GM23338 (cell line): ENCODE results near the gene PLD1. TPM values are rescaled to one million over a fixed set of nuclear protein-coding genes. Genes with fewer than 3 reads are reported as not detected.

Experiments used
- ATAC-seq: fragments of 200-7000 bp; cut with Tn5 transposase; 3 replicates; pipeline ENCODE4 v1.9.1; 2020
- DNase-seq: peaks from one replicate; pipeline ENCODE4 v3.0.0-alpha.2; 2015; ENCODE audit warnings: low spot score
- H2AFZ ChIP-seq: fragments of 200-600 bp; sonication (generic); 2 replicates; pipeline ENCODE4 v1.8.0; 2016; ENCODE audit warnings: antibody characterized with exemption, mild to moderate bottlenecking, moderate library complexity
- H3F3A ChIP-seq: fragments of 200-600 bp; sonication (generic); replicated peaks from 2 replicates; pipeline ENCODE4 v1.8.0; 2017; ENCODE audit warnings: antibody characterized with exemption, mixed run types, low read depth
- H3K27ac ChIP-seq: fragments of 200-600 bp; sonication (generic); 2 replicates; pipeline ENCODE4 v1.6.1; 2016; ENCODE audit warnings: low read depth
- H3K27me3 ChIP-seq: fragments of 200-600 bp; sonication (generic); 2 replicates; pipeline ENCODE4 v1.8.0; 2016; ENCODE audit warnings: mild to moderate bottlenecking, mixed run types, moderate library complexity; ENCODE audit not compliant: insufficient read depth
- H3K36me3 ChIP-seq: fragments of 200-600 bp; sonication (generic); 2 replicates; pipeline ENCODE4 v1.8.0; 2016; ENCODE audit warnings: mild to moderate bottlenecking; ENCODE audit not compliant: insufficient read depth
- H3K4me1 ChIP-seq: fragments of 200-600 bp; sonication (generic); 2 replicates; pipeline ENCODE4 v1.8.0; 2016; ENCODE audit warnings: mild to moderate bottlenecking, moderate library complexity; ENCODE audit not compliant: insufficient read depth
- H3K4me2 ChIP-seq: fragments of 200-600 bp; sonication (generic); 2 replicates; pipeline ENCODE4 v1.7.1; 2017; ENCODE audit warnings: mixed run types
- H3K4me3 ChIP-seq: fragments of 200-600 bp; sonication (generic); 2 replicates; pipeline ENCODE4 v1.6.1; 2016; ENCODE audit warnings: mixed run types
- H3K79me2 ChIP-seq: fragments of 200-600 bp; sonication (generic); replicated peaks from 2 replicates; pipeline ENCODE4 v1.8.0; 2017; ENCODE audit warnings: mild to moderate bottlenecking; ENCODE audit not compliant: insufficient read depth
- H3K9me2 ChIP-seq: fragments of 200-600 bp; sonication (generic); 2 replicates; pipeline ENCODE4 v1.8.0; 2017; ENCODE audit not compliant: insufficient read depth
- H4K20me1 ChIP-seq: fragments of 200-600 bp; sonication (generic); replicated peaks from 2 replicates; pipeline ENCODE4 v1.8.0; 2017; ENCODE audit warnings: mild to moderate bottlenecking; ENCODE audit not compliant: insufficient read depth
- H3K27ac Mint-ChIP-seq: 2 replicates; pipeline ENCODE4 v1.8.0; 2020; ENCODE audit warnings: inconsistent platforms, mild to moderate bottlenecking, moderate library complexity, mixed read lengths
- H3K27me3 Mint-ChIP-seq: 3 replicates; pipeline ENCODE4 v1.8.0; 2022; ENCODE audit warnings: low read depth, mild to moderate bottlenecking, moderate library complexity, mixed read lengths, inconsistent platforms; ENCODE audit not compliant: insufficient read depth, poor library complexity
- H3K36me3 Mint-ChIP-seq: 3 replicates; pipeline ENCODE4 v1.8.0; 2021; ENCODE audit warnings: low read depth, mild to moderate bottlenecking, inconsistent platforms, moderate library complexity, mixed read lengths
- H3K4me1 Mint-ChIP-seq: 3 replicates; pipeline ENCODE4 v1.8.0; 2020; ENCODE audit warnings: mild to moderate bottlenecking, inconsistent platforms, mixed read lengths
- H3K4me3 Mint-ChIP-seq: 3 replicates; pipeline ENCODE4 v1.8.0; 2021; ENCODE audit warnings: moderate library complexity, mild to moderate bottlenecking, inconsistent platforms, mixed read lengths
- H3K9me3 Mint-ChIP-seq: 3 replicates; pipeline ENCODE4 v1.8.0; 2020; ENCODE audit warnings: moderate library complexity, mild to moderate bottlenecking, inconsistent platforms, mixed read lengths
- CREB1 ChIP-seq: fragments of 250-450 bp; sonication (Bioruptor Pico); IDR thresholded peaks from 2 replicates; pipeline ENCODE4 v1.5.0; 2020; ENCODE audit warnings: low read depth, mild to moderate bottlenecking, moderate library complexity
- CTCF ChIP-seq, 2 experiments: fragments of 200-600 bp in 1 of 2; sonication (generic) in 1 of 2; conservative IDR thresholded peaks; 2 replicates each; pipeline versions ENCODE4 v1.5.1 to v1.6.1; 2016 to 2017; ENCODE audit warnings: antibody characterized with exemption in 2 of 2, low read depth in 2 of 2, mild to moderate bottlenecking in 2 of 2, moderate library complexity in 1 of 2
- ETS1 ChIP-seq: IDR thresholded peaks from 2 replicates; pipeline ENCODE4 v1.6.1; 2016; ENCODE audit warnings: antibody characterized with exemption
- EZH2 ChIP-seq: fragments of 200-600 bp; sonication (generic); IDR thresholded peaks from one replicate; pipeline ENCODE4 v1.8.0; 2017; ENCODE audit warnings: antibody characterized with exemption, mild to moderate bottlenecking, low read depth; ENCODE audit not compliant: unreplicated experiment
- EZH2phosphoT487 ChIP-seq: fragments of 200-600 bp; sonication (generic); IDR thresholded peaks from one replicate; pipeline ENCODE4 v1.8.1; 2018; ENCODE audit warnings: antibody characterized with exemption; ENCODE audit not compliant: unreplicated experiment
- JUNB ChIP-seq: IDR thresholded peaks from one replicate; pipeline ENCODE4 v1.6.1; 2016; ENCODE audit warnings: antibody characterized with exemption; ENCODE audit not compliant: unreplicated experiment
- NANOG ChIP-seq: IDR thresholded peaks from 2 replicates; pipeline ENCODE4 v1.6.1; 2016; ENCODE audit warnings: antibody characterized with exemption, borderline replicate concordance
- POLR2AphosphoS5 ChIP-seq: IDR thresholded peaks from 2 replicates; pipeline ENCODE4 v1.6.1; 2016; ENCODE audit warnings: antibody characterized with exemption, low read depth
- REST ChIP-seq: IDR thresholded peaks from one replicate; pipeline ENCODE4 v1.6.1; 2018; ENCODE audit warnings: antibody characterized with exemption; ENCODE audit not compliant: unreplicated experiment
- STAT1 ChIP-seq: IDR thresholded peaks from one replicate; pipeline ENCODE4 v1.6.1; 2016; ENCODE audit warnings: antibody characterized with exemption; ENCODE audit not compliant: unreplicated experiment
- ZNF114 ChIP-seq: fragments of 250-450 bp; sonication (Bioruptor Pico); IDR thresholded peaks from 2 replicates; pipeline ENCODE4 v1.5.0; 2020; ENCODE audit warnings: mild to moderate bottlenecking, moderate library complexity
- ZNF331 ChIP-seq: fragments of 250-450 bp; sonication (Bioruptor Pico); IDR thresholded peaks from 2 replicates; pipeline ENCODE4 v1.5.0; 2020; ENCODE audit warnings: low read depth, mild to moderate bottlenecking, moderate library complexity
- polyA plus RNA-seq: library from polyadenylated mRNA; unstranded; fragments of >200 nt; fragmentation: Nextera tagmentation; extraction: Ambion mirVana; gene quantifications from 2 replicates; pipeline ENCODE4 v1.2.1, GENCODE V29; 2016
- total RNA-seq: library from RNA; depleted of rRNA; stranded (reverse); fragments of >200 nt; shearing (Covaris generic); gene quantifications from 2 replicates; pipeline ENCODE4 v1.2.3, GENCODE V29; 2014

PLD1 gene
- total and polyA plus RNA-seq, 2 experiments from 2014 or later, result 1.4 to 2.2 TPM

GRCh38 chr3:171849617-171850319 lies 39.5 kb upstream of the PLD1 start:
- 0 out of 2 replicates have a peak, but pooled peaks cover 5% of the 10 kb centered on the region for H3K9me2 ChIP-seq
- ATAC-seq (no peak), DNase-seq (no peak)
- no peak for TF ChIP-seq EZH2phosphoT487
- no peak for TF ChIP-seq POLR2AphosphoS5
- no peak for TF ChIP-seq NANOG
- TF ChIP-seq STAT1, result no peak
- TF ChIP-seq ETS1, result no peak
- TF ChIP-seq REST, result no peak
- TF ChIP-seq ZNF114 (CRISPR knock-in tag), result no peak
- no peak for TF ChIP-seq CREB1 (CRISPR knock-in tag)
- TF ChIP-seq CTCF (conservative IDR thresholded peaks at IDR 0.05; ENCODE audit: low read depth in 2 of 2), result no peak
- TF ChIP-seq EZH2, result no peak
- TF ChIP-seq JUNB, result no peak
- TF ChIP-seq ZNF331 (CRISPR knock-in tag), result no peak
- Mint-ChIP-seq H3K4me1 (no peaks in the 10 kb centered on the region), H3K36me3 (peaks cover 21% of the 10 kb centered on the region), H3K27me3 (no peaks in the 10 kb centered on the region), H3K27ac (no peak overlapping the region), H3K9me3 (peaks cover 24% of the 10 kb centered on the region), H3K4me3 (no peak overlapping the region)
- no peak overlapping the region for H3K4me3 ChIP-seq
- H4K20me1 ChIP-seq, result no peaks in the 10 kb centered on the region
- no peaks in the 10 kb centered on the region for H3F3A ChIP-seq
- H3K4me1 ChIP-seq, result no peaks in the 10 kb centered on the region; the same call in 1 of the 2 replicates
- no peaks in the 10 kb centered on the region for H3K79me2 ChIP-seq
- 0 out of 2 replicates have a peak, but pooled peaks cover 7% of the 10 kb centered on the region for H3K36me3 ChIP-seq
- H3K4me2 ChIP-seq, result no peak overlapping the region
- no peaks in the 10 kb centered on the region for H3K27me3 ChIP-seq
- H3K27ac ChIP-seq, result no peak overlapping the region
- H2AFZ ChIP-seq, result no peak overlapping the region
